Measurements from ENCODE around the gene UBE2K. TPM values are rescaled to one million over a fixed set of nuclear protein-coding genes. Genes with fewer than 3 reads are reported as not detected.

The UBE2K gene
- total and polyA plus RNA-seq, 10 of the 15 experiments (the other 5 are each of a cell fraction or from before 2014, with no cell fraction given), result 17.0 to 141 (median 75.5) TPM

GRCh38 chr4:39763714-39764572, 66.0 kb downstream of the UBE2K start (continued):
- TF ChIP-seq ELK1 (IDR thresholded peaks at IDR 0.05; ENCODE audit: low read depth, low read length) (no peak), MYC (IDR thresholded peaks at IDR 0.05; ENCODE audit: insufficient read depth, insufficient read length, insufficient replicate concordance, low read length, severe bottlenecking) (no peak), IKZF1 (conservative IDR thresholded peaks at IDR 0.05) (peak; percentile 37), PKNOX1 (IDR thresholded peaks at IDR 0.05) (peak; percentile 14; the same call in 1 of the 2 replicates), IKZF2 (IDR thresholded peaks at IDR 0.05) (peak; percentile 36 to 60; a peak in 3 of 4 replicates), BCL3 (IDR thresholded peaks at IDR 0.05; ENCODE audit: borderline replicate concordance, insufficient read depth, low read depth, low read length, poor library complexity, severe bottlenecking) (no peak), RELA (IDR thresholded peaks at IDR 0.05; ENCODE audit: borderline replicate concordance, partially characterized antibody) (no peak), ZSCAN29 (IDR thresholded peaks at IDR 0.05) (no peak), POLR2AphosphoS5 (IDR thresholded peaks at IDR 0.05; ENCODE audit: low read length) (no peak), ZBTB11 (CRISPR knock-in tag; IDR thresholded peaks at IDR 0.05) (no peak), CTCF (IDR thresholded peaks at IDR 0.05 in 2 of 3, conservative IDR thresholded peaks at IDR 0.05 in 1 of 3; ENCODE audit: control insufficient read depth in 2 of 3, extremely low read depth in 1 of 3, insufficient read depth in 1 of 3, low read depth in 3 of 3, low read length in 3 of 3) (no peak), BHLHE40 (IDR thresholded peaks at IDR 0.05; ENCODE audit: borderline replicate concordance in 1 of 2, low read depth in 2 of 2, low read length in 1 of 2) (peak; percentile 80 to 91), HDAC2 (IDR thresholded peaks at IDR 0.05) (no peak), ESRRA (IDR thresholded peaks at IDR 0.05; ENCODE audit: low read length) (peak; percentile 31; the same call in 1 of the 2 replicates), RFX5 (IDR thresholded peaks at IDR 0.05; ENCODE audit: low read depth, low read length) (no peak), TCF7 (IDR thresholded peaks at IDR 0.05; ENCODE audit: borderline replicate concordance) (no peak), ZNF24 (IDR thresholded peaks at IDR 0.05) (no peak; the same call in 1 of the 2 replicates)
